ENCODE measurements around the gene ACOT8. TPM values are rescaled to one million over a fixed set of nuclear protein-coding genes. Genes with fewer than 3 reads are reported as not detected.

The ACOT8 gene
- total and polyA plus RNA-seq, 2 donors (not counting 3 experiments of a cell fraction or from before 2014, with no cell fraction given) = 15.5 to 50.9 TPM

GRCh38 chr20:45882469-45883099 is 25.4 kb upstream of the ACOT8 start:
- no peak for FAIRE-seq
- no TSS peak for BruUV-seq (replicated peaks)
- no peaks in the 10 kb centered on the region for H3K9me1 ChIP-seq (replicated peaks; ENCODE audit: control insufficient read depth, extremely low read depth, insufficient read depth, low read length)
- no peak overlapping the region for H3K4me2 ChIP-seq (ENCODE audit: insufficient read depth, low read length)
- DNase-seq (ENCODE audit: low read depth, low spot score) = no peak
- no peak for TF ChIP-seq FOS (IDR thresholded peaks at IDR 0.05; ENCODE audit: borderline replicate concordance, insufficient read depth, low read length)
- TF ChIP-seq GATA2 (IDR thresholded peaks at IDR 0.05; ENCODE audit: insufficient read depth, insufficient read length, low read depth, low read length) = no peak
- TF ChIP-seq JUN (IDR thresholded peaks at IDR 0.05; ENCODE audit: borderline replicate concordance, insufficient read depth, insufficient read length, low read depth) = no peak
- TF ChIP-seq POLR2AphosphoS5 (IDR thresholded peaks at IDR 0.05; ENCODE audit: insufficient read depth, low read depth, low read length) = no peak
- TF ChIP-seq EZH2 (IDR thresholded peaks at IDR 0.05; ENCODE audit: borderline replicate concordance, low read depth, low read length, severe bottlenecking) = no peak
- TF ChIP-seq MAX (IDR thresholded peaks at IDR 0.05; ENCODE audit: insufficient read depth, insufficient read length) = no peak
- no peak for TF ChIP-seq MYC (IDR thresholded peaks at IDR 0.05; ENCODE audit: low read depth, low read length)
- no peak for TF ChIP-seq POLR2A (IDR thresholded peaks at IDR 0.05; ENCODE audit: low read depth, low read length)
- no peak for TF ChIP-seq CTCF (IDR thresholded peaks at IDR 0.05; ENCODE audit: extremely low read depth in 1 of 2, insufficient read depth in 1 of 2, low read depth in 1 of 2, low read length in 2 of 2)
- H3K36me3 ChIP-seq (ENCODE audit: control insufficient read depth in 2 of 2, extremely low read depth in 1 of 2, insufficient read depth in 2 of 2, low read length in 2 of 2) = peaks cover 4 to 23% of the 10 kb centered on the region in 2 experiments
- no peak overlapping the region for H3K9ac ChIP-seq (replicated peaks; ENCODE audit: extremely low read depth, insufficient read depth, low read length)
- H4K20me1 ChIP-seq (replicated peaks; ENCODE audit: control insufficient read depth, extremely low read depth, insufficient read depth, low read length) = no peaks in the 10 kb centered on the region
- ChIA-PET POLR2A (interaction anchor here (0.7 to 2.3 kb wide), 2 partner anchors 52 to 53 kb away, joined by 4 to 12 read pairs; partner anchors contain the start of gene PCIF1), CTCF (interaction anchor here (0.9 to 1.2 kb wide), 2 partner anchors 27 to 33 kb away, joined by 3 read pairs; no protein-coding TSS in a partner anchor)
- no peaks in the 10 kb centered on the region for H3K27me3 ChIP-seq (ENCODE audit: control insufficient read depth in 2 of 2, insufficient read depth in 2 of 2, low read length in 2 of 2)
- no peaks in the 10 kb centered on the region for H3K9me3 ChIP-seq (replicated peaks; ENCODE audit: control insufficient read depth, insufficient read depth, low read length)
- H3K4me3 ChIP-seq (replicated peaks in 1 of 3; ENCODE audit: insufficient read depth in 1 of 3, low read depth in 1 of 3, low read length in 3 of 3) = no peak overlapping the region
- intact Hi-C loops (cut with micrococcal nuclease) = no loop called here
- peaks cover 11% of the 10 kb centered on the region for H3K4me1 ChIP-seq (ENCODE audit: control insufficient read depth, extremely low read depth, insufficient read depth, low read length)
- no peak overlapping the region for H3K27ac ChIP-seq (ENCODE audit: insufficient read depth, low read depth, low read length)
- no peak overlapping the region for H2AFZ ChIP-seq (ENCODE audit: low read depth, low read length)
- dilution Hi-C loops (cut with MboI; ENCODE audit: extremely low pct_ligation_motif_present, low sequenced_read_pairs) = no loop called here
- peaks cover 24% of the 10 kb centered on the region for H3K79me2 ChIP-seq (ENCODE audit: control insufficient read depth, insufficient read depth, low read length)
